ENCODE results near the gene TERF2IP. TPM values are rescaled to one million over a fixed set of nuclear protein-coding genes. Genes with fewer than 3 reads are reported as not detected.
A peak's percentile ranks its signal among the peaks of the same experiment; 100 is the strongest.

The TERF2IP gene
- total RNA-seq, 1 donor from 2014 or later, result 44.8 TPM

- peaks cover 26% of the 10 kb centered on the region for H3K36me3 Mint-ChIP-seq
- no peak for TF ChIP-seq CTCF (conservative IDR thresholded peaks at IDR 0.05)
These were observed 19.7 kb upstream of the TERF2IP start for GRCh38 chr16:75627851-75628250.

GRCh38 chr16:75628351-75628750 is 19.2 kb upstream of the TERF2IP start:
- no peak for TF ChIP-seq CTCF (conservative IDR thresholded peaks at IDR 0.05)
- Mint-ChIP-seq H3K36me3 (peaks cover 26% of the 10 kb centered on the region), H3K9me3 (no peaks in the 10 kb centered on the region), H3K4me1 (ENCODE audit: unreplicated experiment) (no peaks in the 10 kb centered on the region), H3K27me3 (no peaks in the 10 kb centered on the region), H3K4me3 (no peak overlapping the region), H3K27ac (no peak overlapping the region)
- no peak for DNase-seq (ENCODE audit: extremely low spot score, unreplicated experiment)

More at GRCh38 chr16:75627851-75628250, 19.7 kb upstream of the TERF2IP start:
- Mint-ChIP-seq H3K4me3 (no peak overlapping the region), H3K4me1 (ENCODE audit: unreplicated experiment) (no peaks in the 10 kb centered on the region), H3K9me3 (no peaks in the 10 kb centered on the region), H3K27me3 (no peaks in the 10 kb centered on the region), H3K27ac (no peak overlapping the region)
- no peak for DNase-seq (ENCODE audit: extremely low spot score, unreplicated experiment)

- Mint-ChIP-seq H3K4me3 (no peak overlapping the region), H3K27me3 (no peaks in the 10 kb centered on the region), H3K4me1 (ENCODE audit: unreplicated experiment) (no peaks in the 10 kb centered on the region), H3K9me3 (no peaks in the 10 kb centered on the region), H3K36me3 (peaks cover 31% of the 10 kb centered on the region), H3K27ac (no peak overlapping the region)
- no peak for TF ChIP-seq CTCF (conservative IDR thresholded peaks at IDR 0.05)
- no peak for DNase-seq (ENCODE audit: extremely low spot score, unreplicated experiment)
These were observed 18.4 kb upstream of the TERF2IP start for GRCh38 chr16:75629132-75629531.

- H3K4me1 Mint-ChIP-seq (ENCODE audit: unreplicated experiment), result no peaks in the 10 kb centered on the region
- no peaks in the 10 kb centered on the region for H3K27me3 Mint-ChIP-seq
- H3K36me3 Mint-ChIP-seq, result peaks cover 34% of the 10 kb centered on the region
- TF ChIP-seq CTCF (conservative IDR thresholded peaks at IDR 0.05), result no peak
- H3K4me3 Mint-ChIP-seq, result no peak overlapping the region
- no peak overlapping the region for H3K27ac Mint-ChIP-seq
- no peaks in the 10 kb centered on the region for H3K9me3 Mint-ChIP-seq
- no peak for DNase-seq (ENCODE audit: extremely low spot score, unreplicated experiment)
These were observed 17.5 kb upstream of the TERF2IP start for GRCh38 chr16:75630052-75630451.

DNA sequence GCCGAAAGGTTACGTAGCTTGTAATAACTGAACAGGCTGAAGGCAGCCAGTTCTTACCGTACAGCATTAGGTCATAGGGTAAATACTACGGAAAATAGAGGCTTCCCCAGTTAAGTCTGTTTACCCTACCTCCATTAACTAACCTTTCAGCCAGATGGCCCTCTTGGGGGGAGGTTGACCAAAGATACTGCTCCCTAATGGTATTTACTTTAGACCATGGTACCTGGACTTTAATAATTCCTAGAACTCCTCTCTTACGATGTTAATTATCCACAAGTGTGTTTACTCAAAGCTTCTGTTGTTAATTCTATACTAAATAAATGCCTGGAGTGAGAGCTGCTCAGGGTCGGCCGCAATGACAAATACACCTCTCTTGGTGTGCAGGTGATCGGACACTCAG is 14.7 kb upstream of the TERF2IP start:
- no peak for TF ChIP-seq CTCF (conservative IDR thresholded peaks at IDR 0.05)
- Mint-ChIP-seq H3K4me1 (ENCODE audit: unreplicated experiment) (no peaks in the 10 kb centered on the region), H3K36me3 (peaks cover 36% of the 10 kb centered on the region), H3K4me3 (no peak overlapping the region), H3K27ac (peak overlapping the region; percentile 72), H3K9me3 (no peaks in the 10 kb centered on the region), H3K27me3 (no peaks in the 10 kb centered on the region)
- no peak for DNase-seq (ENCODE audit: extremely low spot score, unreplicated experiment)

DNA sequence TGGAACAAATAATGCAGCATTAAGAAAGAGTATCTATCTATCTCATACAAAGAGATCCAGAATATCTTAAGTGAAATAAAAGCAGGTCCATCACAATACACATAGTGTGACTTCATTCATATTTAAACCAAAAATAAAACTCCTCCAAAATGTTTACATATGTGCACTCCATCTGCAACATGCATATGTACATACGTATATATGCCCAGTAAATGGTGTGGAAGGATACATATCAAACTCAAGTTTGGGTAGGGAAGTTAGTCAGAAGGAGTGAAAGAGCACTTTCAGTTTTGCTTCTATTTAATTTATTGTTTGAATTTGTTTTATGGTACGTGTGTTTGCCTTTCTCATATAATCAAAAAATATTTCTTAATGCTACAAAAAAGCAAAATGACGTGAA is 12.5 kb upstream of the TERF2IP start:
- no peak for DNase-seq (ENCODE audit: extremely low spot score, unreplicated experiment)
- H3K36me3 Mint-ChIP-seq, result peaks cover 36% of the 10 kb centered on the region
- no peaks in the 10 kb centered on the region for H3K9me3 Mint-ChIP-seq
- H3K4me3 Mint-ChIP-seq, result no peak overlapping the region
- H3K27me3 Mint-ChIP-seq, result no peaks in the 10 kb centered on the region
- TF ChIP-seq CTCF (conservative IDR thresholded peaks at IDR 0.05), result no peak
- no peak overlapping the region for H3K27ac Mint-ChIP-seq
- H3K4me1 Mint-ChIP-seq (ENCODE audit: unreplicated experiment), result no peaks in the 10 kb centered on the region
